ENCODE results near the gene PGAM2. TPM values are rescaled to one million over a fixed set of nuclear protein-coding genes. Genes with fewer than 3 reads are reported as not detected.
"Not testable (repeated sequence)": the region's sequence is repeated elsewhere in the genome, so short reads cannot be mapped to it uniquely, and the experiment has no call there.

Gene PGAM2
- total and polyA plus RNA-seq, 2 of the 13 experiments (the other 11 are each of a cell fraction or from before 2014, with no cell fraction given): 0.22 TPM; not detected in 1

DNA sequence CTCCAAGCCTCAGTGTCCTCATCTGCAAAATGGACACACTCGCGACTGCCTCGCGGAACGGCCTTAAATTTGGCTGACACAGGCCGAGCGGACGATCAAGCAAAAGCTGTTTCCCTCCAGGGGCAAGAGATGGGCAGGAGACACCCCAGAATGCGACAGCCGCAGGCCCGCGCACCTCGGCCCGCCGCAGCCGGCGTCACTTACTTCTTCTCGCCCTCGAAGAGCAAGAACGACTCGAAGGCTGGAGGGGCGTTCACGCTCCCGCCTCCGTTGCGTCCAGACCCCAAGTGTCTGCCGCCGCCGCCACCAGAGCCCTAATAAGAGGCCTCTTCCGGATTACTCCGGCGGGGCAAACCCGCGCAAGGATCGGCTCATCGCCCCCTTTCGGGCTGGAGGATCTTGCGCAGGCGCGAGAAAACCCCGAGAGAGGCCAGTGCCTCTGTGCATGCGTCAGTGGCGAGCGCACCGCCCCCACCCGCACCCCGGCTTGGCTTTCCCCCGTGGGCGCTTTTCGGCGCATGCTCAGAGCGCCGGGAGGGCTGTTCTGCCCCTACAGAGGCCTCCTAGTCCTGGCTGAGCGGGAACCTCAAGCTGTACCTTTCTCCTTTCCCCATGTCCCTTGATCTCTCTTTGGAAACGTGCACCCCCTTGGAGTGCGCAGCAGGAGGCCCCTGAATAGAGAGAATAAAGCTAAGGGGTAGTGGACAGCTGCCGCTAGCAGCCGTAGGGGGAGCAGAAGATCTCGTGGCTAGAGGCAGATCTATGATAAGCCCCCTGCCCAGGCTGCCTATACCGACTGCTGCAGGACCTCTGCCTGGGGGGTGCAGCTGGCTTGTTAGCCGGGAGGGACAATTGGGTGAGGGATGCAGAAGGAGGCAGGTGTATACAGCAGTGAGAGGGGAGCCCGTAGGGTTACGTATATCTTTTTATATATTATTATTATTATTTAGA is 46.2 kb downstream of the PGAM2 start (continued):
- peak; percentile 54 for TF ChIP-seq HCFC1 (IDR thresholded peaks at IDR 0.05; ENCODE audit: low read depth, low read length)
- peak; percentile 41; the same call in 1 of the 2 replicates for TF ChIP-seq ZNF160 (CRISPR knock-in tag; IDR thresholded peaks at IDR 0.05)
- peak; percentile 65; the same call in 1 of the 2 replicates for TF ChIP-seq ZNF317 (CRISPR knock-in tag; IDR thresholded peaks at IDR 0.05)
- TF ChIP-seq, protein P1, sequence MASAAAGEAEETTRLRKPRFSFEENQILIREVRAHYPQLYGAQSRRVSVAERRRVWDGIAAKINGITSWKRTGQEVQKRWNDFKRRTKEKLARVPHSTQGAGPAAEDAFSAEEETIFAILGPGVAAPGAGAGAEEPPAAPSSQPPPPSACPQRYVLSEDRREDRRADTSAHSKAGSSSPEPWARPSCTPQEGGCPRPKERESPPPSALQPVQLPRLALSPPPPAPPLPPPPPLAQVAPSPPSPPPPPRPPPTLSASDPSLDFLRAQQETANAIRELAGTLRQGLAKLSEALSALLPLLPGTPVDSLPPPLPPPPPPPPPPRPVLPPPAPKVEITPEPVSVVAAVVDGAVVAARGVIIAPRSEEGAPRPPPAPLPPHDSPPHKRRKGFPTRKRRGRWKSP (CRISPR knock-in tag; IDR thresholded peaks at IDR 0.05): peak; percentile 80
- TF ChIP-seq, protein P2, sequence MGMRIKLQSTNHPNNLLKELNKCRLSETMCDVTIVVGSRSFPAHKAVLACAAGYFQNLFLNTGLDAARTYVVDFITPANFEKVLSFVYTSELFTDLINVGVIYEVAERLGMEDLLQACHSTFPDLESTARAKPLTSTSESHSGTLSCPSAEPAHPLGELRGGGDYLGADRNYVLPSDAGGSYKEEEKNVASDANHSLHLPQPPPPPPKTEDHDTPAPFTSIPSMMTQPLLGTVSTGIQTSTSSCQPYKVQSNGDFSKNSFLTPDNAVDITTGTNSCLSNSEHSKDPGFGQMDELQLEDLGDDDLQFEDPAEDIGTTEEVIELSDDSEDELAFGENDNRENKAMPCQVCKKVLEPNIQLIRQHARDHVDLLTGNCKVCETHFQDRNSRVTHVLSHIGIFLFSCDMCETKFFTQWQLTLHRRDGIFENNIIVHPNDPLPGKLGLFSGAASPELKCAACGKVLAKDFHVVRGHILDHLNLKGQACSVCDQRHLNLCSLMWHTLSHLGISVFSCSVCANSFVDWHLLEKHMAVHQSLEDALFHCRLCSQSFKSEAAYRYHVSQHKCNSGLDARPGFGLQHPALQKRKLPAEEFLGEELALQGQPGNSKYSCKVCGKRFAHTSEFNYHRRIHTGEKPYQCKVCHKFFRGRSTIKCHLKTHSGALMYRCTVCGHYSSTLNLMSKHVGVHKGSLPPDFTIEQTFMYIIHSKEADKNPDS (CRISPR knock-in tag; IDR thresholded peaks at IDR 0.05): peak; percentile 71; the same call in 1 of the 2 replicates
- TF ChIP-seq, protein P3, sequence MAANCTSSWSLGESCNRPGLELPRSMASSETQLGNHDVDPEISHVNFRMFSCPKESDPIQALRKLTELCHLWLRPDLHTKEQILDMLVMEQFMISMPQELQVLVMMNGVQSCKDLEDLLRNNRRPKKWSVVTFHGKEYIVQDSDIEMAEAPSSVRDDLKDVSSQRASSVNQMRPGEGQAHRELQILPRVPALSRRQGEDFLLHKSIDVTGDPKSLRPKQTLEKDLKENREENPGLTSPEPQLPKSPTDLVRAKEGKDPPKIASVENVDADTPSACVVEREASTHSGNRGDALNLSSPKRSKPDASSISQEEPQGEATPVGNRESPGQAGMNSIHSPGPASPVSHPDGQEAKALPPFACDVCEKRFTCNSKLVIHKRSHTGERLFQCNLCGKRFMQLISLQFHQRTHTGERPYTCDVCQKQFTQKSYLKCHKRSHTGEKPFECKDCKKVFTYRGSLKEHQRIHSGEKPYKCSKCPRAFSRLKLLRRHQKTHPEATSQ (CRISPR knock-in tag; IDR thresholded peaks at IDR 0.05; ENCODE audit: borderline replicate concordance): peak; percentile 19; the same call in 1 of the 2 replicates
- TF ChIP-seq RBFOX2 (IDR thresholded peaks at IDR 0.05; ENCODE audit: low read depth, low read length): peak; percentile 85
- TF ChIP-seq SP4 (CRISPR knock-in tag; IDR thresholded peaks at IDR 0.05): peak; percentile 77; the same call in 1 of the 2 replicates
- TF ChIP-seq TOE1 (CRISPR knock-in tag; IDR thresholded peaks at IDR 0.05): 0 out of 2 replicates have a peak, but pooled peaks have one; percentile 69
- not testable (repeated sequence) for TF ChIP-seq SOX6 (IDR thresholded peaks at IDR 0.05)
- TF ChIP-seq SOX6 (CRISPR knock-in tag; IDR thresholded peaks at IDR 0.05): peak; percentile 70
- TF ChIP-seq, protein P4, sequence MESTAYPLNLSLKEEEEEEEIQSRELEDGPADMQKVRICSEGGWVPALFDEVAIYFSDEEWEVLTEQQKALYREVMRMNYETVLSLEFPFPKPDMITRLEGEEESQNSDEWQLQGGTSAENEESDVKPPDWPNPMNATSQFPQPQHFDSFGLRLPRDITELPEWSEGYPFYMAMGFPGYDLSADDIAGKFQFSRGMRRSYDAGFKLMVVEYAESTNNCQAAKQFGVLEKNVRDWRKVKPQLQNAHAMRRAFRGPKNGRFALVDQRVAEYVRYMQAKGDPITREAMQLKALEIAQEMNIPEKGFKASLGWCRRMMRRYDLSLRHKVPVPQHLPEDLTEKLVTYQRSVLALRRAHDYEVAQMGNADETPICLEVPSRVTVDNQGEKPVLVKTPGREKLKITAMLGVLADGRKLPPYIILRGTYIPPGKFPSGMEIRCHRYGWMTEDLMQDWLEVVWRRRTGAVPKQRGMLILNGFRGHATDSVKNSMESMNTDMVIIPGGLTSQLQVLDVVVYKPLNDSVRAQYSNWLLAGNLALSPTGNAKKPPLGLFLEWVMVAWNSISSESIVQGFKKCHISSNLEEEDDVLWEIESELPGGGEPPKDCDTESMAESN (CRISPR knock-in tag; conservative IDR thresholded peaks at IDR 0.05): peak; percentile 78
- TF ChIP-seq, protein P5, sequence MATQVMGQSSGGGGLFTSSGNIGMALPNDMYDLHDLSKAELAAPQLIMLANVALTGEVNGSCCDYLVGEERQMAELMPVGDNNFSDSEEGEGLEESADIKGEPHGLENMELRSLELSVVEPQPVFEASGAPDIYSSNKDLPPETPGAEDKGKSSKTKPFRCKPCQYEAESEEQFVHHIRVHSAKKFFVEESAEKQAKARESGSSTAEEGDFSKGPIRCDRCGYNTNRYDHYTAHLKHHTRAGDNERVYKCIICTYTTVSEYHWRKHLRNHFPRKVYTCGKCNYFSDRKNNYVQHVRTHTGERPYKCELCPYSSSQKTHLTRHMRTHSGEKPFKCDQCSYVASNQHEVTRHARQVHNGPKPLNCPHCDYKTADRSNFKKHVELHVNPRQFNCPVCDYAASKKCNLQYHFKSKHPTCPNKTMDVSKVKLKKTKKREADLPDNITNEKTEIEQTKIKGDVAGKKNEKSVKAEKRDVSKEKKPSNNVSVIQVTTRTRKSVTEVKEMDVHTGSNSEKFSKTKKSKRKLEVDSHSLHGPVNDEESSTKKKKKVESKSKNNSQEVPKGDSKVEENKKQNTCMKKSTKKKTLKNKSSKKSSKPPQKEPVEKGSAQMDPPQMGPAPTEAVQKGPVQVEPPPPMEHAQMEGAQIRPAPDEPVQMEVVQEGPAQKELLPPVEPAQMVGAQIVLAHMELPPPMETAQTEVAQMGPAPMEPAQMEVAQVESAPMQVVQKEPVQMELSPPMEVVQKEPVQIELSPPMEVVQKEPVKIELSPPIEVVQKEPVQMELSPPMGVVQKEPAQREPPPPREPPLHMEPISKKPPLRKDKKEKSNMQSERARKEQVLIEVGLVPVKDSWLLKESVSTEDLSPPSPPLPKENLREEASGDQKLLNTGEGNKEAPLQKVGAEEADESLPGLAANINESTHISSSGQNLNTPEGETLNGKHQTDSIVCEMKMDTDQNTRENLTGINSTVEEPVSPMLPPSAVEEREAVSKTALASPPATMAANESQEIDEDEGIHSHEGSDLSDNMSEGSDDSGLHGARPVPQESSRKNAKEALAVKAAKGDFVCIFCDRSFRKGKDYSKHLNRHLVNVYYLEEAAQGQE (IDR thresholded peaks at IDR 0.05; ENCODE audit: borderline replicate concordance in 1 of 2, low read depth in 1 of 2, low read length in 2 of 2): peak in 1 of 2 experiments; percentile 43; a peak in 1 of 4 replicates
- 0 out of 2 replicates have a peak, but pooled peaks have one; percentile 52 for TF ChIP-seq ZSCAN20 (CRISPR knock-in tag; IDR thresholded peaks at IDR 0.05; ENCODE audit: borderline replicate concordance)
- TF ChIP-seq ZBTB7B (CRISPR knock-in tag; IDR thresholded peaks at IDR 0.05): peak; percentile 81
- peak; percentile 94 for TF ChIP-seq ERF (CRISPR knock-in tag; IDR thresholded peaks at IDR 0.05)
- TF ChIP-seq SALL2 (CRISPR knock-in tag; IDR thresholded peaks at IDR 0.05): peak; percentile 89
- 0 out of 2 replicates have a peak, but pooled peaks have one; percentile 15 for TF ChIP-seq ZNF7 (CRISPR knock-in tag; IDR thresholded peaks at IDR 0.05)

All from HepG2 (cell line).